GM23248 (cell line): ENCODE measurements around the gene NFE2.
"Not testable (repeated sequence)": the region's sequence is repeated elsewhere in the genome, so short reads cannot be mapped to it uniquely, and the experiment has no call there.

Experiments used
- EZH2 ChIP-seq: fragments of 200-600 bp; sonication (generic); IDR thresholded peaks from 2 replicates; pipeline ENCODE4 v1.6.1; 2018; ENCODE audit warnings: antibody characterized with exemption, mild to moderate bottlenecking; ENCODE audit not compliant: insufficient read depth, poor library complexity, severe bottlenecking
- EZH2phosphoT487 ChIP-seq: fragments of 200-600 bp; sonication (generic); IDR thresholded peaks from 2 replicates; pipeline ENCODE4 v1.6.1; 2018; ENCODE audit warnings: antibody characterized with exemption, moderate library complexity, mild to moderate bottlenecking, low read depth; ENCODE audit not compliant: insufficient read depth

GRCh38 chr12:54281694-54282093, 19.1 kb downstream of the NFE2 start:
- TF ChIP-seq EZH2, EZH2phosphoT487: not testable (repeated sequence)
